Naive thymus-derived CD4-positive, alpha-beta T cell (primary cell): ENCODE measurements around the gene TMEM19. TPM values are rescaled to one million over a fixed set of nuclear protein-coding genes. Genes with fewer than 3 reads are reported as not detected.
"Not testable (repeated sequence)": the region's sequence is repeated elsewhere in the genome, so short reads cannot be mapped to it uniquely, and the experiment has no call there.

Source experiments
- ATAC-seq: fragments of 150-1000 bp; cut with Tn5 transposase; 2 replicates; pipeline ENCODE4 v1.10.0; 2021; ENCODE audit warnings: mild to moderate bottlenecking, moderate library complexity
- CTCF ChIA-PET: fragments of 350-600 bp; sonication (Branson Sonifier 250); formaldehyde crosslinking; loops from one replicate; lab custom pipeline; 2021; ENCODE audit warnings: antibody characterized with exemption; lab: Charles Lee
- POLR2A ChIA-PET: fragments of 350-600 bp; sonication (Branson Sonifier 250); formaldehyde crosslinking; loops from one replicate; lab custom pipeline; 2021; ENCODE audit warnings: antibody characterized with exemption, inconsistent platforms; lab: Charles Lee
- DNase-seq, 9 donors: peaks; one replicate each; pipeline versions ENCODE4 v3.0.0 to v3.0.0-alpha.2; 2020 to 2022; ENCODE audit warnings: mixed read lengths in 1 of 9
- H3K27ac ChIP-seq: one replicate; pipeline ENCODE4 v1.7.0; 2013; ENCODE audit warnings: mild to moderate bottlenecking, low read depth, low read length, moderate library complexity
- H3K27me3 ChIP-seq, 2 donors: one replicate each; pipeline ENCODE4 v1.7.0; 2013; ENCODE audit warnings: low read length in 2 of 2, mild to moderate bottlenecking in 2 of 2, moderate library complexity in 2 of 2; ENCODE audit not compliant: control insufficient read depth in 2 of 2, insufficient read depth in 2 of 2
- H3K36me3 ChIP-seq, 3 experiments: 1 replicate in 2 of 3; 2 replicates in 1 of 3; pipeline ENCODE4 v1.7.0; 2013; ENCODE audit warnings: low read length in 3 of 3, mild to moderate bottlenecking in 3 of 3, moderate library complexity in 1 of 3; ENCODE audit not compliant: insufficient read depth in 3 of 3, control insufficient read depth in 2 of 3
- H3K4me1 ChIP-seq, 2 donors: one replicate each; pipeline ENCODE4 v1.7.0; 2013; ENCODE audit warnings: low read length in 2 of 2, mild to moderate bottlenecking in 2 of 2, moderate library complexity in 1 of 2; ENCODE audit not compliant: control insufficient read depth in 2 of 2, insufficient read depth in 2 of 2
- H3K4me3 ChIP-seq: 2 replicates; pipeline ENCODE4 v1.7.0; 2013; ENCODE audit warnings: mild to moderate bottlenecking, low read length
- H3K9me3 ChIP-seq, 3 experiments: 1 replicate in 2 of 3; 2 replicates in 1 of 3; pipeline ENCODE4 v1.7.0; 2013; ENCODE audit warnings: low read length in 3 of 3; ENCODE audit not compliant: control insufficient read depth in 2 of 3
- H3K27ac Mint-ChIP-seq, 9 donors: one replicate each; pipeline ENCODE4 v1.8.0; 2020 to 2022; ENCODE audit warnings: mixed read lengths in 9 of 9, mild to moderate bottlenecking in 8 of 9, moderate library complexity in 5 of 9, inconsistent platforms in 2 of 9
- H3K27me3 Mint-ChIP-seq, 5 donors: one replicate each; pipeline ENCODE4 v1.8.0; 2021 to 2022; ENCODE audit warnings: mixed read lengths in 5 of 5, mild to moderate bottlenecking in 1 of 5
- H3K36me3 Mint-ChIP-seq, 5 donors: one replicate each; pipeline ENCODE4 v1.8.0; 2020 to 2022; ENCODE audit warnings: mixed read lengths in 5 of 5, mild to moderate bottlenecking in 3 of 5, inconsistent platforms in 1 of 5
- H3K4me1 Mint-ChIP-seq, 7 donors: one replicate each; pipeline ENCODE4 v1.8.0; 2020 to 2022; ENCODE audit warnings: mixed read lengths in 7 of 7, mild to moderate bottlenecking in 3 of 7, inconsistent platforms in 1 of 7
- H3K4me3 Mint-ChIP-seq, 10 donors: one replicate each; pipeline ENCODE4 v1.8.0; 2020 to 2022; ENCODE audit warnings: mild to moderate bottlenecking in 10 of 10, mixed read lengths in 10 of 10, moderate library complexity in 6 of 10, inconsistent platforms in 2 of 10
- H3K9me3 Mint-ChIP-seq, 11 donors: one replicate each; pipeline ENCODE4 v1.8.0; 2020 to 2022; ENCODE audit warnings: mixed read lengths in 11 of 11, mild to moderate bottlenecking in 4 of 11, inconsistent platforms in 1 of 11, moderate library complexity in 1 of 11
- intact Hi-C, 2 donors: fragments of 100-400 bp; cut with micrococcal nuclease; formaldehyde crosslinking; loops; one replicate each; pipeline ENCODE4 v1.15.1; 2023
- polyA plus RNA-seq, 2 donors: library from polyadenylated mRNA; unstranded; fragments of 300-500 nt; fragmentation: Illumina TruSeq; gene quantifications; one replicate each; pipeline ENCODE4 v1.2.3, GENCODE V29; 2021
- total RNA-seq, 6 experiments: library from RNA in 5 of 6; stranded (reverse) in 5 of 6; gene quantifications; 1 replicate in 5 of 6; 2 replicates in 1 of 6; pipeline ENCODE4 v1.2.3 and lab custom pipeline; 2021 to 2026

TMEM19 gene
- total and polyA plus RNA-seq, 7 experiments from 2014 or later = 13.9 to 43.0 (median 17.4) TPM

DNA sequence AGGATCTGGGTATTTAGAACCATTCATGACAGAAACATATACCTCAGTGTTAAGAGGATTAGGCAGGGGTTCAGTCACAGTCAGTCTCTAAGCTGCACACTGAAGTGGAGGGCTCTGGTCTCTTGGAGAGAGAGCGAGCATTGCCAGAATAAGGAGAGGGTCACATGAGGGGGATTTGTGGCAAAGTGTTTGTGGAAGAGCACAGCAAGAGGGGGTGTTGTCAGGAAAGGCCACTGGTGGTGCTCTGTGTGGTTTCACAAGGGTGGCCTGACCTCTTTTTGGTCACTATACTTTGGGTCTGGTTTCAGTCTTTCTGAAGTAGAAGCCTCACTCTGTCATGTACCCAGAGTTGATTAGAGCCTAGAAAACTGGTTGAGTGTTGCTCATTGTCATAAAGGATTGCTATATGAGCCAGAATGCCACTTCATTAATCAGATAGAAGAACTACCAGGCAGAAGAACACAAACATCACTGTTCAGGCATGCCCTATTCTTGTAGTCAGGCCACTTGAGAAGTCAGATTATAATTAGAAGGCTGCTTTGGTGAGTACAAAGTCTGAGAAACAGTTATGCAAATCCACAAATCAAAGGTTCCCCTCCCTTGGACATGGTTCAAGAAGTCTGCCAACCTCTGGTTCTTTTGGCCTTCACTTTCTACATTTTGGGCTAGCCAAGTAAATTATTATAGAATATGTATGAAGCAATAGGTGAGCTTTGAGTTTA lies 8.4 kb downstream of the TMEM19 start:
- Histone ChIP-seq H3K27ac (no peak overlapping the region), H3K27me3 (no peaks in the 10 kb centered on the region), H3K9me3 (no peaks in the 10 kb centered on the region), H3K4me1 (no peaks in the 10 kb centered on the region), H3K36me3 (peaks cover 0 to 18% (median 0%) of the 10 kb centered on the region in 3 experiments), H3K4me3 (no peak overlapping the region)
- Mint-ChIP-seq H3K27me3 (no peaks in the 10 kb centered on the region), H3K9me3 (no peaks in the 10 kb centered on the region), H3K4me3 (no peak overlapping the region), H3K36me3 (peaks cover 5 to 30% (median 17%) of the 10 kb centered on the region in 5 donors), H3K4me1 (peaks cover 7 to 30% (median 24%) of the 10 kb centered on the region in 7 donors), H3K27ac (peak overlapping the region in 2 of 9 donors; percentile 9 to 49)
- no peak for DNase-seq
- ChIA-PET POLR2A (no interaction called here), CTCF (no interaction called here)
- ATAC-seq = no peak
- intact Hi-C loops = no loop called here

DNA sequence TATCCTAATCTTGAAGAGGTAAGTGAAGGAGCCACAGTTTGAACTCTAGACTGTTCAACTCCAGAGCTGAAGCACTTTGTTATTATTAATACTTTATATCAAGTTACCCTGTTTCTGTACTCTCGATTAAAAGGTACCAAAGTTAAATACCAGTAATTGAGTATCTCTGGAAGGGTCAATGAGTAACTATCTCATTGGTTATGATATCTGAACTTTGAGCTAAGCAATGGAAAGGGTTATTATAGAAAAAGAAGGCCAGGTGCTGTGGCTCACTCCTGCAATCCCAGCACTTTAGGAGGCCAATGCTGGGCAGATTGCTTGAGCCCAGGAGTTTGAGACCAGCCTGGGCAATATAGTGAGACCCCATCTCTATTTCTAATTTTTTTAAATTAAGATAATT lies 9.9 kb downstream of the TMEM19 start:
- CTCF ChIA-PET = no interaction called here
- H3K27ac ChIP-seq = no peak overlapping the region
- no peaks in the 10 kb centered on the region for H3K9me3 ChIP-seq
- no peaks in the 10 kb centered on the region for H3K4me1 ChIP-seq
- peaks cover 7 to 23% (median 17%) of the 10 kb centered on the region in 7 donors for H3K4me1 Mint-ChIP-seq
- ATAC-seq (no peak), DNase-seq (no peak)
- POLR2A ChIA-PET = interaction anchor here (0.7 to 1.5 kb wide), 2 partner anchors 10 to 31 kb away, joined by 3 read pairs; partner anchors contain the start of genes THAP2 and TMEM19
- no peak overlapping the region for H3K4me3 Mint-ChIP-seq
- no peaks in the 10 kb centered on the region for H3K27me3 Mint-ChIP-seq
- no peak overlapping the region for H3K27ac Mint-ChIP-seq
- H3K36me3 ChIP-seq = peaks cover 0 to 32% (median 0%) of the 10 kb centered on the region in 3 experiments
- H3K36me3 Mint-ChIP-seq = peaks cover 9 to 36% (median 25%) of the 10 kb centered on the region in 5 donors
- no peaks in the 10 kb centered on the region for H3K9me3 Mint-ChIP-seq
- no peak overlapping the region for H3K4me3 ChIP-seq
- no peaks in the 10 kb centered on the region for H3K27me3 ChIP-seq
- intact Hi-C loops = no loop called here

DNA sequence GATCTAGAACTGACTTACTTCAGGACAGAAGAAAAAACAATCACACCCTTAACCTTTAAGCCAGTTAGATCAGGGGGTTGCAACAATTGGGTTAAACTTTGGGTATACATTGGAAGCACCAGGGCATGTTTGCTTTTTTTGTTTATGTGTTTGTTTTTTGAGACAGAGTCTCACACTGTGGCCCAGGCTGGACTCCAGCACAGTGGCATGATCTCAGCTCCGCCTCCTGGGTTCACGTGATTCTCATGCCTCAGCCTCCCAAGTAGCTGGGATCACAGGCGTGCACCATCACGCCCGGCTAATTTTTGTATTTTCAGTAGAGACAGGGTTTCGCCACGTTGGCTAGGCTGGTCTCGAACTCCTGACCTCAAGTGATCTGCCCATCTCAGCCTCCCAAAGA lies 16.3 kb downstream of the TMEM19 start:
- H3K27ac ChIP-seq, H3K4me1 Mint-ChIP-seq, H3K4me1 ChIP-seq, H3K4me3 Mint-ChIP-seq, CTCF ChIA-PET, H3K9me3 ChIP-seq, intact Hi-C loops, DNase-seq, H3K4me3 ChIP-seq, H3K27me3 Mint-ChIP-seq, H3K27me3 ChIP-seq, ATAC-seq, H3K9me3 Mint-ChIP-seq: not testable (repeated sequence)
- peaks cover 9 to 37% (median 21%) of the 10 kb centered on the region in 5 donors for H3K36me3 Mint-ChIP-seq
- H3K36me3 ChIP-seq = peaks cover 0 to 42% (median 0%) of the 10 kb centered on the region in 3 experiments
- H3K27ac Mint-ChIP-seq = peak overlapping the region in 2 of 9 donors; percentile 7 to 27
- POLR2A ChIA-PET = interaction anchor here (1.9 kb wide), 1 partner anchor 39 kb away, joined by 5 read pairs; the partner anchor contains the start of genes THAP2 and ZFC3H1

DNA sequence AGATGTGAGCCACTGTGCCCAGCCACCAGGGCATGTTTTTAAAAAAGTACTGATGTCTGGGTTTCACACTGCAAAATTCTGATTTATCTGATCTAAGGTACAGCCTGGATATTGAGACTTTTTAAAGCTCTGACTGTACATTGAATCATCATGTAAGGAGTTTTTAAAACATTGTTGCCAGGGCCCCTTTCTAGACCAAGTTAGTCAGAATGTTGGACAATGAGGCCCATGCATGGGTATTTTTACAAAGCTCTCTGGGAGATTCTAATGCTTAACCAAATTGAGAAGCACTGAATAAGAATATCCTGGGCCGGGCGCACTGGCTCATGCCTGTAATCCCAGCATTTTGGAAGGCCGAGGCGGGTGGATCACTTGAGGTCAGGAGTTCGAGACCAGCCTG lies 16.7 kb downstream of the TMEM19 start:
- Mint-ChIP-seq H3K4me3 (no peak overlapping the region), H3K27ac (no peak overlapping the region), H3K4me1 (peaks cover 0 to 4% (median 2%) of the 10 kb centered on the region in 7 donors), H3K27me3 (no peaks in the 10 kb centered on the region), H3K9me3 (no peaks in the 10 kb centered on the region), H3K36me3 (peaks cover 9 to 40% (median 22%) of the 10 kb centered on the region in 5 donors)
- no peaks in the 10 kb centered on the region for H3K4me1 ChIP-seq
- ChIA-PET POLR2A (interaction anchor here (1.9 kb wide), 1 partner anchor 39 kb away, joined by 5 read pairs; the partner anchor contains the start of genes THAP2 and ZFC3H1), CTCF (no interaction called here)
- DNase-seq (no peak), ATAC-seq (no peak)
- H3K36me3 ChIP-seq = peaks cover 0 to 40% (median 0%) of the 10 kb centered on the region in 3 experiments
- H3K9me3 ChIP-seq = no peaks in the 10 kb centered on the region
- no peak overlapping the region for H3K4me3 ChIP-seq
- H3K27me3 ChIP-seq = no peaks in the 10 kb centered on the region
- H3K27ac ChIP-seq = no peak overlapping the region
- intact Hi-C loops = no loop called here

DNA sequence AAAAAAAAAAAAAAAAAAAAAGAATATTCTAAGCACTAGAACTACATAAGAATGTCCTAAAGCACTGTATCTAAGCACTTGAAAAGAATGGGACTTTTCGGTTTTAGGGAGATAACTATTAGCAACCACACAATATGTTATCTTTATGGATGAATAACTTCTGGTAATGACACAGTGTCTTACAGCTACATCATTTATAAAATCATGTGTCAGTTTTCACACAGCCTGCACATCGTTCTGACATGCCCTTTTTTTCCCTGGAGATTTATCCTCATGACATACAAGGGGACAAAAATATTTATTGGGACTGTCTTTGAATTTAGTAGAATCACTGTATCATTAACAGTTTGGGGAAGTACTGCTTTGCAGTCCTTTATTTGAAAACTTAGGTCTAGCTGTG lies 17.3 kb downstream of the TMEM19 start:
- H3K27ac Mint-ChIP-seq = peak overlapping the region in 1 of 9 donors; percentile 73
- H3K4me1 ChIP-seq = no peaks in the 10 kb centered on the region
- intact Hi-C loops = no loop called here
- no peak overlapping the region for H3K27ac ChIP-seq
- no peaks in the 10 kb centered on the region for H3K9me3 ChIP-seq
- H3K4me1 Mint-ChIP-seq = peaks cover 0 to 10% (median 9%) of the 10 kb centered on the region in 7 donors
- peaks cover 0 to 35% (median 0%) of the 10 kb centered on the region in 3 experiments for H3K36me3 ChIP-seq
- H3K4me3 ChIP-seq = no peak overlapping the region
- H3K4me3 Mint-ChIP-seq = no peak overlapping the region
- ATAC-seq (no peak), DNase-seq (no peak)
- POLR2A ChIA-PET = interaction anchor here (1.3 to 1.9 kb wide), 2 partner anchors 17 to 40 kb away, joined by 5 to 6 read pairs; partner anchors contain the start of genes THAP2, TMEM19 and ZFC3H1
- peaks cover 0 to 3% (median 0%) of the 10 kb centered on the region in 11 donors for H3K9me3 Mint-ChIP-seq
- no peaks in the 10 kb centered on the region for H3K27me3 Mint-ChIP-seq
- no peaks in the 10 kb centered on the region for H3K27me3 ChIP-seq
- peaks cover 5 to 38% (median 24%) of the 10 kb centered on the region in 5 donors for H3K36me3 Mint-ChIP-seq
- CTCF ChIA-PET = interaction anchor here (0.7 kb wide), 1 partner anchor 144 kb away, joined by 3 read pairs; no protein-coding TSS in a partner anchor

DNA sequence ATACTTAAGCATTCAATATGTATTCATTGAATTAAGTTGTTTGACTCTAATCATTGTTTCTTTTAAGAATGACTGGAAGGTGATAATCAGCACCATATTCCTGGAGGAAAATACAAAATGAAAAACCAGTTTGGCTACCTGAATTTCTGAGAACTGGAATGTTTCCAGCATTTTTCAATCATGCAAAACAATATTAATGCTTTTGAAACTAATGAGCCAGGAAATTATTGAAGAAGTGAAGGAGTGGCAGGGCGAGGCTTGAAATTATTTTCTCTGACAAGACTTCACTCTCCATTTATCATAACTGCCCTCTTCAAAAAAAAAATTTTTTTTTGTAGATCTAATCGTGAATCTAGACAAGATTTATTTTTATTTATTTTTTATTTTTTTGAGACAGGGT lies 19.0 kb downstream of the TMEM19 start:
- Mint-ChIP-seq H3K36me3 (peaks cover 3 to 33% (median 20%) of the 10 kb centered on the region in 5 donors), H3K27ac (no peak overlapping the region), H3K9me3 (peaks cover 0 to 5% (median 0%) of the 10 kb centered on the region in 11 donors), H3K27me3 (no peaks in the 10 kb centered on the region), H3K4me1 (peaks cover 0 to 14% (median 13%) of the 10 kb centered on the region in 7 donors), H3K4me3 (no peak overlapping the region)
- intact Hi-C loops = no loop called here
- no peak for ATAC-seq
- no peak for DNase-seq
- Histone ChIP-seq H3K27me3 (no peaks in the 10 kb centered on the region), H3K4me1 (no peaks in the 10 kb centered on the region), H3K9me3 (no peaks in the 10 kb centered on the region), H3K4me3 (no peak overlapping the region), H3K27ac (no peak overlapping the region), H3K36me3 (peaks cover 0 to 21% (median 0%) of the 10 kb centered on the region in 3 experiments)
- POLR2A ChIA-PET = no interaction called here
- CTCF ChIA-PET = no interaction called here
